ENCODE data around the gene OR5K2. TPM values are rescaled to one million over a fixed set of nuclear protein-coding genes. Genes with fewer than 3 reads are reported as not detected.
A peak's percentile ranks its signal among the peaks of the same experiment; 100 is the strongest.

OR5K2 gene
- total RNA-seq, 1 experiment from 2014 or later = not detected

DNA sequence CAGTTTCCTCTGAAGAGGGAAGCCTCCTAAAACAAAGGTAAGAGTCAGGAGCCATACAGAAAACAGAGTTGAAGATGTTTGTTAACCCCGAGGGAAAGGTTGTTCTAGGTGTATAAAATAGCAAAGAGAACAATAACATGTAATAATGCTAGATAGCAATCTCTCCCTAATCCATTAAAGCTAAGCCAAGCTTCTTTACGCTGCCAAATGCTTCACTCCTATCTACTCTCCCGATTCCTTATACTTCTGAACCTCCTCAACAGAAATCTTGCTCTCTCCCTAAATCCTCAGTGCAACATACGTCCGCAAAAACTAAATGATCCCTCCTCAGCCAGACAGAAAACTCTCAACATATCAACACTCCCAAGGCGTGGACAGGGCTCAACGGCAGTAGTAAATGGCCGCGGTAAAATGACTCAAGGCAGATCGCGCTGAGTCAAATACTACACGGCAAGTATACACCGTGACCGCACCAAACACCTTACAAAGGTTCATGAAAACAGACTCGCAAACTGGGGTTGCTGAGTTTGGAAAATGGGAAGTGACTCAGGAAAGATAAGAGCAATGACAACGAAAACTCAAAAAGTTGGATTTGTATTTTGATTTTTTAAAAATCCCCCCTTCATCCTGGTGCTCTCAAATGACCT is 24.5 kb downstream of the OR5K2 start:
- intact Hi-C loops (cut with micrococcal nuclease; ENCODE audit: unreplicated experiment) = no loop called here
- H3K9me3 ChIP-seq (ENCODE audit: low read depth, low read length, poor library complexity, severe bottlenecking) = no peaks in the 10 kb centered on the region

DNA sequence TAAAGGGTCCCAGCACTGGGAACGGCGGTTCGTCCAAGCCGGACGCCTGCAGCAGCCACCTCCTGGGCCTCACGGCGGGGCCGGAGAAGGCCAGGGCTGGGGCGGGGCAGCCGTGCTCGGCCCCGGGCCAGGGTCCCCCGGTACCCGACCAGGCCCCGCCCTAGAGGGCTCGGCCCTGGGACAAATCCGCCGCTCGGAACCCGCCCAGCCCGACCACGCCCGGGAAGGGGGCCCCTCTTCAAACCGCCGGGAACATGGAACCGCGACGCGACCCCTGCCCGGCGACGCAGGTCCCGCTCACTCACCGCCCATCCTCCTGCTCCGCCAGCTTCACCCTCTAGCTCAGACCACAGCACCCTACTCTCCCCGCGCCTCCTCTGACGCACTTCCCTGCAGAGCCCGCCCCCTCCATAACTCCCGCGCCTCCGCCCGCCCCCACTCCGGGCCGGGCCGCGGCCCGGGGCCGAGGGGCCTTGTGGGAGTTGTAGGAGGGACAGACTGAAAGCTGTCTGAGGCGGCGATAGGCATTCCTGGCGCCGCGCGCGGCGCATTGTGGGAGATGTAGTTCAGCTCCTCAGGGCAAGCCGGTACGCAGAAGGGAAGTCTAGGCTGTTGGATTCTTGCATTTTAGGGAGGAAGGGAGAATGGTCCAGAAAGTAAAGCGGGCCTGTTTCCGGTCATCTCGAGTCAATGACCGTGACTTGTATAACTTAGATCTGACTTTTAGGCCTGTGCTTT is 25.2 kb downstream of the OR5K2 start, which contains the start of gene CLDND1:
Gene CLDND1, minus strand, starts transcription at position 359 of the 738 bp plus-strand sequence. CDS start 1,478 bp downstream, outside the sequence.
- TF ChIP-seq, protein P1, sequence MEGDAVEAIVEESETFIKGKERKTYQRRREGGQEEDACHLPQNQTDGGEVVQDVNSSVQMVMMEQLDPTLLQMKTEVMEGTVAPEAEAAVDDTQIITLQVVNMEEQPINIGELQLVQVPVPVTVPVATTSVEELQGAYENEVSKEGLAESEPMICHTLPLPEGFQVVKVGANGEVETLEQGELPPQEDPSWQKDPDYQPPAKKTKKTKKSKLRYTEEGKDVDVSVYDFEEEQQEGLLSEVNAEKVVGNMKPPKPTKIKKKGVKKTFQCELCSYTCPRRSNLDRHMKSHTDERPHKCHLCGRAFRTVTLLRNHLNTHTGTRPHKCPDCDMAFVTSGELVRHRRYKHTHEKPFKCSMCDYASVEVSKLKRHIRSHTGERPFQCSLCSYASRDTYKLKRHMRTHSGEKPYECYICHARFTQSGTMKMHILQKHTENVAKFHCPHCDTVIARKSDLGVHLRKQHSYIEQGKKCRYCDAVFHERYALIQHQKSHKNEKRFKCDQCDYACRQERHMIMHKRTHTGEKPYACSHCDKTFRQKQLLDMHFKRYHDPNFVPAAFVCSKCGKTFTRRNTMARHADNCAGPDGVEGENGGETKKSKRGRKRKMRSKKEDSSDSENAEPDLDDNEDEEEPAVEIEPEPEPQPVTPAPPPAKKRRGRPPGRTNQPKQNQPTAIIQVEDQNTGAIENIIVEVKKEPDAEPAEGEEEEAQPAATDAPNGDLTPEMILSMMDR (conservative IDR thresholded peaks at IDR 0.05; ENCODE audit: low read depth, low read length) = no peak
- no peak for TF ChIP-seq EZH2 (IDR thresholded peaks at IDR 0.05; ENCODE audit: borderline replicate concordance, low read depth, low read length, poor library complexity, severe bottlenecking)
- BruUV-seq (replicated peaks) = TSS peak; percentile 70
- intact Hi-C loops (cut with micrococcal nuclease; ENCODE audit: unreplicated experiment) = no loop called here
- Histone ChIP-seq H3K27me3 (replicated peaks; ENCODE audit: insufficient read depth, low read depth, low read length, poor library complexity) (peaks cover 5% of the 10 kb centered on the region), H3K4me1 (ENCODE audit: insufficient read depth, low read length, poor library complexity, severe bottlenecking) (no peaks in the 10 kb centered on the region), H3K9me3 (ENCODE audit: low read depth, low read length, poor library complexity, severe bottlenecking) (no peaks in the 10 kb centered on the region), H3K36me3 (ENCODE audit: insufficient read depth, low read length, poor library complexity, severe bottlenecking) (peaks cover 19% of the 10 kb centered on the region), H3K4me3 (ENCODE audit: low read depth, low read length, poor library complexity, severe bottlenecking) (peak within 1 kb of the TSS; percentile 77), H3K27ac (ENCODE audit: low read depth, low read length, poor library complexity, severe bottlenecking) (peak within 1 kb of the TSS; percentile 83)
- DNase-seq (ENCODE audit: low spot score) = peak; percentile 98
- ChIA-PET POLR2A (ENCODE audit: low non-redundant PET) (interaction anchor here (0.7 kb wide), 1 partner anchor 8 kb away, joined by 3 read pairs; no protein-coding TSS in a partner anchor), CTCF (no interaction called here)

More for the DNA sequence above, 24.5 kb downstream of the OR5K2 start:
- no peak for TF ChIP-seq EZH2 (IDR thresholded peaks at IDR 0.05; ENCODE audit: borderline replicate concordance, low read depth, low read length, poor library complexity, severe bottlenecking)
- Histone ChIP-seq H3K27ac (ENCODE audit: low read depth, low read length, poor library complexity, severe bottlenecking) (peak overlapping the region; percentile 83), H3K36me3 (ENCODE audit: insufficient read depth, low read length, poor library complexity, severe bottlenecking) (peaks cover 21% of the 10 kb centered on the region), H3K27me3 (replicated peaks; ENCODE audit: insufficient read depth, low read depth, low read length, poor library complexity) (no peaks in the 10 kb centered on the region), H3K4me1 (ENCODE audit: insufficient read depth, low read length, poor library complexity, severe bottlenecking) (no peaks in the 10 kb centered on the region), H3K4me3 (ENCODE audit: low read depth, low read length, poor library complexity, severe bottlenecking) (peak overlapping the region; percentile 77)
- no TSS peak for BruUV-seq (replicated peaks)
- POLR2A ChIA-PET (ENCODE audit: low non-redundant PET) = no interaction called here
- CTCF ChIA-PET = no interaction called here
- DNase-seq (ENCODE audit: low spot score) = peak; percentile 35

DNA sequence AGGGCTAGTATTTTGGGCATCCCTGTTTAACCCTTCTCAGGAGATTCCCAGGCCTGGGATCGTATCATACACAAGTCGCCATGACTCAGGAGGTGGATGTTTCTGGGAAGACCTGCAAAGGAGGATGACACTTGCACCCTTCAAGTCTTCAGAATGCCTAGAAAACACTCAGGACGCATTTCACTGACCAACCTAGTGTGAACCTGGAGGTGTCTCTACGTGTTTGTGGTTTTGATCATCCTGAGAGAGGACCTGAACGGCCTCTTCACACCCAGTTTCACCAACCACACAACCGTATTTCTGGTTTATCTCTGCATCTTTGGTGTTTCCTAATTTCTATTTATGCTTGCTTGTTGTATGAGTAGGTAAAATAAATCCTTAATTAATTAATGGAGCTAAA is 28.0 kb downstream of the OR5K2 start:
- no peak for DNase-seq (ENCODE audit: low spot score)
- H3K36me3 ChIP-seq (ENCODE audit: insufficient read depth, low read length, poor library complexity, severe bottlenecking) = peaks cover 5% of the 10 kb centered on the region
- H3K27me3 ChIP-seq (replicated peaks; ENCODE audit: insufficient read depth, low read depth, low read length, poor library complexity) = peaks cover 5% of the 10 kb centered on the region
- no peak overlapping the region for H3K27ac ChIP-seq (ENCODE audit: low read depth, low read length, poor library complexity, severe bottlenecking)
- intact Hi-C loops (cut with micrococcal nuclease; ENCODE audit: unreplicated experiment) = no loop called here
- BruUV-seq (replicated peaks) = no TSS peak
- TF ChIP-seq, protein P1 (conservative IDR thresholded peaks at IDR 0.05; ENCODE audit: low read depth, low read length) = no peak
- no peak for TF ChIP-seq EZH2 (IDR thresholded peaks at IDR 0.05; ENCODE audit: borderline replicate concordance, low read depth, low read length, poor library complexity, severe bottlenecking)
- H3K4me3 ChIP-seq (ENCODE audit: low read depth, low read length, poor library complexity, severe bottlenecking) = no peak overlapping the region
- CTCF ChIA-PET = no interaction called here
- H3K9me3 ChIP-seq (ENCODE audit: low read depth, low read length, poor library complexity, severe bottlenecking) = no peaks in the 10 kb centered on the region
- POLR2A ChIA-PET (ENCODE audit: low non-redundant PET) = no interaction called here
- H3K4me1 ChIP-seq (ENCODE audit: insufficient read depth, low read length, poor library complexity, severe bottlenecking) = no peaks in the 10 kb centered on the region

Data from A673 (cell line).